Endothelial cell of umbilical vein (primary cell): ENCODE results near the gene PARD3B.

Source experiments
- EZH2 ChIP-seq: IDR thresholded peaks from 2 replicates; pipeline ENCODE4 v1.6.1; 2012; ENCODE audit warnings: borderline replicate concordance, low read depth, mild to moderate bottlenecking, moderate library complexity, low read length, inconsistent platforms; ENCODE audit not compliant: severe bottlenecking
- POLR2A ChIP-seq: IDR thresholded peaks from 2 replicates; pipeline ENCODE4 v1.6.1; 2012; ENCODE audit warnings: low read depth, mild to moderate bottlenecking, control low read depth, low read length
- POLR2AphosphoS5 ChIP-seq: IDR thresholded peaks from 2 replicates; pipeline ENCODE4 v1.6.1; 2012; ENCODE audit warnings: low read depth, mild to moderate bottlenecking, control low read depth, low read length, moderate library complexity; ENCODE audit not compliant: insufficient read depth

GRCh38 chr2:205199165-205199850 lies 654.0 kb downstream of the PARD3B start:
- TF ChIP-seq POLR2AphosphoS5 (no peak), EZH2 (no peak), POLR2A (no peak)
